HepG2 (cell line): ENCODE results near the gene KIF6. TPM values are rescaled to one million over a fixed set of nuclear protein-coding genes. Genes with fewer than 3 reads are reported as not detected.

Experiments
- ATAC-seq: fragments of 200-7000 bp; cut with Tn5 transposase; 3 replicates; pipeline ENCODE4 v1.9.1; 2020; ENCODE audit warnings: mild to moderate bottlenecking, moderate library complexity
- BruUV-seq: library from RNA; stranded (reverse); fragments of 400-500 nt; replicated peaks from 2 replicates; lab custom pipeline; 2021; lab: Mats Ljungman, UMichigan
- CTCF ChIA-PET: fragments of 300-600 bp; formaldehyde crosslinking; extraction: SDS; loops from one replicate; lab custom pipeline; 2021; ENCODE audit warnings: low total read pairs, inconsistent platforms, low intra/inter-chr PET ratio; lab: Yijun Ruan, JAX
- POLR2A ChIA-PET: fragments of 350-600 bp; sonication (Branson Sonifier 250); formaldehyde crosslinking; loops from one replicate; lab custom pipeline; 2020; ENCODE audit warnings: antibody characterized with exemption, inconsistent platforms; lab: Yijun Ruan, JAX
- DNase-seq: peaks from one replicate; pipeline ENCODE4 v3.0.0-alpha.2; 2015; ENCODE audit warnings: low spot score
- FAIRE-seq: peaks from 3 replicates; lab custom pipeline; 2011; peaks lifted over from hg19 to GRCh38; lab: Jason Lieb, UNC
- H2AFZ ChIP-seq: one replicate; pipeline ENCODE4 v1.6.1; 2011; ENCODE audit warnings: low read length, inconsistent platforms
- H3K27ac ChIP-seq: fragments of 300-600 bp; 3 replicates; pipeline ENCODE4 v1.8.0; 2011; ENCODE audit warnings: mixed run types, mild to moderate bottlenecking, mixed read lengths, low read length, inconsistent platforms; ENCODE audit not compliant: insufficient read depth; ENCODE audit errors: extremely low read length
- H3K27me3 ChIP-seq, 2 experiments: fragments of 200-600 bp in 1 of 2; 2 replicates in 1 of 2; 3 replicates in 1 of 2; pipeline versions ENCODE4 v1.6.0 to v1.8.0; 2011; ENCODE audit warnings: low read length in 2 of 2, mild to moderate bottlenecking in 2 of 2, moderate library complexity in 2 of 2, inconsistent platforms in 1 of 2; ENCODE audit not compliant: insufficient read depth in 2 of 2, control insufficient read depth in 1 of 2
- H3K36me3 ChIP-seq, 2 experiments: fragments of 200-600 bp in 1 of 2; replicated peaks in 1 of 2; 2 replicates in 1 of 2; 3 replicates in 1 of 2; pipeline versions ENCODE4 v1.5.1 to v1.8.0; 2011; ENCODE audit warnings: low read length in 2 of 2, inconsistent platforms in 1 of 2; ENCODE audit not compliant: insufficient read depth in 2 of 2, control insufficient read depth in 1 of 2
- H3K4me1 ChIP-seq: 2 replicates; pipeline ENCODE4 v1.5.1; 2012; ENCODE audit warnings: low read length, inconsistent platforms; ENCODE audit not compliant: insufficient read depth
- H3K4me2 ChIP-seq: 2 replicates; pipeline ENCODE4 v1.6.0; 2011; ENCODE audit warnings: low read depth, low read length, inconsistent platforms
- H3K4me3 ChIP-seq, 3 experiments: fragments of 200-600 bp in 1 of 3; sonication (generic), shearing (Covaris generic) in 1 of 3; replicated peaks in 1 of 3; 2 replicates each; pipeline ENCODE4 v1.5.1; 2011 to 2016; ENCODE audit warnings: low read length in 3 of 3, inconsistent platforms in 2 of 3, low read depth in 2 of 3, mild to moderate bottlenecking in 2 of 3, control low read depth in 1 of 3, mixed read lengths in 1 of 3; ENCODE audit not compliant: insufficient read depth in 1 of 3
- H3K79me2 ChIP-seq: one replicate; pipeline ENCODE4 v1.6.1; 2011; ENCODE audit warnings: low read length, inconsistent platforms; ENCODE audit not compliant: insufficient read depth
- H3K9ac ChIP-seq: 2 replicates; pipeline ENCODE4 v1.6.0; 2011; ENCODE audit warnings: mild to moderate bottlenecking, low read depth, low read length, inconsistent platforms; ENCODE audit not compliant: insufficient read depth
- H3K9me3 ChIP-seq: 2 replicates; pipeline ENCODE4 v1.5.1; 2012; ENCODE audit warnings: mild to moderate bottlenecking, low read length
- H4K20me1 ChIP-seq: 2 replicates; pipeline ENCODE4 v1.6.0; 2011; ENCODE audit warnings: inconsistent platforms, mild to moderate bottlenecking, low read length, moderate library complexity; ENCODE audit not compliant: insufficient read depth
- BHLHE40 ChIP-seq: IDR thresholded peaks from 2 replicates; pipeline ENCODE4 v1.6.1; 2011; ENCODE audit warnings: low read length, improper control_type of control experiment
- CTCF ChIP-seq: sonication (generic); formaldehyde crosslinking; IDR thresholded peaks from 2 replicates; pipeline ENCODE4 v1.5.0; 2020; ENCODE audit warnings: mild to moderate bottlenecking, missing genetic modification reagents, moderate library complexity
- EP300 ChIP-seq, 3 experiments: sonication (generic) in 1 of 3; formaldehyde crosslinking in 1 of 3; IDR thresholded peaks; 2 replicates each; pipeline versions ENCODE4 v1.5.1 to v1.6.1; 2011 to 2020; ENCODE audit warnings: low read depth in 2 of 3, low read length in 2 of 3, borderline replicate concordance in 1 of 3, improper control_type of control experiment in 1 of 3, mild to moderate bottlenecking in 1 of 3, missing genetic modification reagents in 1 of 3, moderate library complexity in 1 of 3
- FLYWCH1 ChIP-seq: sonication (generic); formaldehyde crosslinking; IDR thresholded peaks from 2 replicates; pipeline ENCODE4 v1.8.1; 2023; ENCODE audit warnings: mild to moderate bottlenecking, missing genetic modification reagents
- MATR3 ChIP-seq: sonication (generic); formaldehyde crosslinking; IDR thresholded peaks from 2 replicates; pipeline ENCODE4 v1.4.0; 2020; ENCODE audit warnings: missing genetic modification reagents
- MBNL3 ChIP-seq: fragments of 250-450 bp; sonication (Bioruptor Pico); conservative IDR thresholded peaks from 2 replicates; pipeline ENCODE4 v1.8.0; 2022; ENCODE audit warnings: mild to moderate bottlenecking, inconsistent platforms
- NFIB ChIP-seq: sonication (generic); formaldehyde crosslinking; IDR thresholded peaks from 2 replicates; pipeline ENCODE4 v1.9.0; 2021; ENCODE audit warnings: missing genetic modification reagents, mild to moderate bottlenecking, borderline replicate concordance
- NR2F6 ChIP-seq, 2 experiments: IDR thresholded peaks; 2 replicates each; pipeline ENCODE4 v1.6.1; 2016; ENCODE audit warnings: antibody characterized with exemption in 1 of 2, mild to moderate bottlenecking in 1 of 2
- PAWR ChIP-seq: sonication (generic); formaldehyde crosslinking; IDR thresholded peaks from 2 replicates; pipeline ENCODE4 v1.4.0; 2020; ENCODE audit warnings: missing genetic modification reagents, mild to moderate bottlenecking, borderline replicate concordance
- TBX3 ChIP-seq: fragments of 450-650 bp; IDR thresholded peaks from 2 replicates; pipeline ENCODE4 v1.6.1; 2017; ENCODE audit warnings: antibody characterized with exemption, mild to moderate bottlenecking, inconsistent platforms, borderline replicate concordance
- ZBTB46 ChIP-seq: sonication (generic); formaldehyde crosslinking; IDR thresholded peaks from 2 replicates; pipeline ENCODE4 v1.4.0; 2020; ENCODE audit warnings: mild to moderate bottlenecking, missing genetic modification reagents, borderline replicate concordance
- ZFAT ChIP-seq: sonication (generic); formaldehyde crosslinking; conservative IDR thresholded peaks from 2 replicates; pipeline ENCODE4 v1.8.1; 2023; ENCODE audit warnings: missing genetic modification reagents, inconsistent platforms
- ZIK1 ChIP-seq: sonication (generic); formaldehyde crosslinking; IDR thresholded peaks from 2 replicates; pipeline ENCODE4 v1.5.0; 2020; ENCODE audit warnings: mild to moderate bottlenecking, low read depth, missing genetic modification reagents, borderline replicate concordance
- ZNF549 ChIP-seq: sonication (generic); formaldehyde crosslinking; IDR thresholded peaks from 2 replicates; pipeline ENCODE4 v1.5.0; 2020; ENCODE audit warnings: missing genetic modification reagents
- WGBS: methylation state at CpG from one replicate; pipeline ENCODE4 v1.1.6; 2017; ENCODE audit warnings: low lambda C conversion rate; 5-methylcytosine and 5-hydroxymethylcytosine counted together
- in situ Hi-C: cut with HindIII; loops from 2 replicates; pipeline ENCODE4 v1.10.0; 2017; ENCODE audit warnings: low pct_unique_long_range_greater_than_20kb; ENCODE audit not compliant: extremely low pct_ligation_motif_present
- intact Hi-C: fragments of 100-400 bp; cut with micrococcal nuclease; formaldehyde crosslinking; loops from one replicate; pipeline ENCODE4 v1.10.0; 2022; ENCODE audit not compliant: unreplicated experiment
- polyA plus RNA-seq, 8 experiments: library from polyadenylated mRNA; depleted of rRNA in 3 of 8; stranded (reverse) in 7 of 8; unstranded in 1 of 8; fragments of >200 nt; fragmentation: Illumina TruSeq in 4 of 8; extraction: Trizol in 4 of 8; gene quantifications; 2 replicates each; pipeline versions ENCODE4 v1.2.1 to v1.2.3, GENCODE V29; 2011 to 2016; ENCODE audit warnings: low read depth in 4 of 8, missing spikeins in 1 of 8, mixed read lengths in 1 of 8; ENCODE audit not compliant: insufficient read depth in 1 of 8
- total RNA-seq, 5 experiments: library from RNA; depleted of rRNA; stranded (reverse); fragments of >200 nt; fragmentation: Illumina TruSeq; extraction: Trizol; gene quantifications; 2 replicates each; pipeline ENCODE4 v1.2.3, GENCODE V29; 2016; ENCODE audit warnings: low read depth in 1 of 5

KIF6 gene
- total and polyA plus RNA-seq, 2 of the 13 experiments (the other 11 are each of a cell fraction or from before 2014, with no cell fraction given), result 0.04 to 0.27 TPM

- FAIRE-seq (no peak), ATAC-seq (no peak), DNase-seq (no peak)
- CTCF ChIA-PET, result no interaction called here
- intact Hi-C loops (no loop called here), in situ Hi-C loops (no loop called here)
- no peaks in the 10 kb centered on the region for H3K9me3 ChIP-seq
- no peak overlapping the region for H3K4me2 ChIP-seq
- no peaks in the 10 kb centered on the region for H3K4me1 ChIP-seq
- no peak overlapping the region for H3K9ac ChIP-seq
- H3K27me3 ChIP-seq, result no peaks in the 10 kb centered on the region
- H3K4me3 ChIP-seq, result no peak overlapping the region
- H4K20me1 ChIP-seq, result no peaks in the 10 kb centered on the region
- POLR2A ChIA-PET, result no interaction called here
- no peak overlapping the region for H3K27ac ChIP-seq
- H2AFZ ChIP-seq, result no peak overlapping the region
- H3K36me3 ChIP-seq, result no peaks in the 10 kb centered on the region
- 9% methylated on average over 2 of the region's 2 CpGs for WGBS
- TF ChIP-seq ZIK1 (CRISPR knock-in tag) (no peak), ZFAT (CRISPR knock-in tag) (no peak), NFIB (CRISPR knock-in tag) (no peak), BHLHE40 (no peak), EP300 (IDR thresholded peaks at IDR 0.05; ENCODE audit: low read depth in 2 of 2, low read length in 2 of 2) (no peak), EP300 (CRISPR knock-in tag; IDR thresholded peaks at IDR 0.05; ENCODE audit: borderline replicate concordance) (no peak), MATR3 (CRISPR knock-in tag) (no peak), PAWR (CRISPR knock-in tag) (no peak), TBX3 (no peak), ZBTB46 (CRISPR knock-in tag) (no peak), FLYWCH1 (CRISPR knock-in tag) (no peak), NR2F6 (IDR thresholded peaks at IDR 0.05) (no peak), NR2F6 (CRISPR knock-in tag; IDR thresholded peaks at IDR 0.05) (no peak), CTCF (no peak), MBNL3 (CRISPR knock-in tag) (no peak), ZNF549 (CRISPR knock-in tag) (no peak)
- no TSS peak for BruUV-seq
- no peaks in the 10 kb centered on the region for H3K79me2 ChIP-seq
Observed at GRCh38 chr6:39524007-39524406, 201.2 kb downstream of the KIF6 start.
